OCI-LY1 (cell line): ENCODE measurements around the gene FRMD6.

Experiments
- CTCF ChIP-seq: fragments of 200-600 bp; sonication (generic), shearing (Covaris generic); IDR thresholded peaks from 2 replicates; pipeline ENCODE4 v1.5.1; 2017; ENCODE audit warnings: mild to moderate bottlenecking, antibody characterized with exemption, low read length, moderate library complexity, mixed read lengths
- EZH2 ChIP-seq: fragments of 200-600 bp; sonication (generic), shearing (Covaris generic); IDR thresholded peaks from 2 replicates; pipeline ENCODE4 v1.8.0; 2017; ENCODE audit warnings: borderline replicate concordance, mixed run types, mild to moderate bottlenecking, antibody characterized with exemption, low read length, moderate library complexity, mixed read lengths

- no peak for TF ChIP-seq CTCF
- no peak for TF ChIP-seq EZH2
Measured at GRCh38 chr14:51650716-51651387, 858 bp upstream of the FRMD6 start.
